NCI-H345 (cell line): ENCODE results near the gene FAM174B.

Experiments used
- DNase-seq: peaks from one replicate; lab custom pipeline; 2025; lab: John Stamatoyannopoulos, UW

The FAM174B gene

DNA sequence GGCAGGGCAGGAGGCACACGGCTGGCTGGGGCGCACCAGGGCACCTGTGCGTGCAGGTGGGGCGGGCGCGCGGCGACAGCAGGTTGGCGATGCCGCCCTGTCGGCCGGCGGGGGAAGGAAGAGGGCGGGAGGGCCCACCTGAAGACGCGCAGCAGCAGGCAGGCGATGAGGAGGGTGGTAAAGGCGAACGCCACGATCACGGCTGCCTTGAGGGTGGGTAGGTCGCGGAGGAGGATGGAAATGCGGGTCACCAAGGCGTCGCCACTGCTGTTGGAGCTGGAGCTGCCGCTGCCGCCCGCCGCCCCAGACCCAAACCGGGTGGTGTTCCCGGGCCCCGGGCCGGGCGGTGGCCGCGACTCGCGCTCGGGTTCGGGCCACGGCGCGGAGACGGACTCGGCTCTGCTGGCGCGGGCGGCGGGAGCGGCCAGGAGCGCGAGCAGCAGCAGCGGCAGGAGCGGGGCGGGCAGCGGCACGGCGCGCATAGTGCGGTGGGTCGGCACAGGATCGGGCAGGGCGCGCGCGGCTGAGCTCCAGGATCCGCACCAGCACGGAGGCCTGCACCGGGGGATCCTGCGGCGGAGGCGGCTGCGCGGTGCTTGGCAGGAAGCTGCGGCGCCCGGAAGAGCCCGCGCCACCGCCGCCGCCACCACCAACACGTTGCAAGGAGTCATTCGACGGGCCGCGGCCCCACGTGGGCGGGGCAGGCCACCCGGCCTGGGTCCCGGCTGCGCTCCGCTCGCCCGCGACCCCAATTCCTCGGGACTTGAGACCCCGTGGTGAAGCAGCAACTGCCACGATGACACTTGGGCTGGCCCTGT lies at the start of gene FAM174B:
Gene FAM174B, minus strand, starts transcription at position 598 of the 818 bp plus-strand sequence.
- DNase-seq: peak; percentile 37

DNA sequence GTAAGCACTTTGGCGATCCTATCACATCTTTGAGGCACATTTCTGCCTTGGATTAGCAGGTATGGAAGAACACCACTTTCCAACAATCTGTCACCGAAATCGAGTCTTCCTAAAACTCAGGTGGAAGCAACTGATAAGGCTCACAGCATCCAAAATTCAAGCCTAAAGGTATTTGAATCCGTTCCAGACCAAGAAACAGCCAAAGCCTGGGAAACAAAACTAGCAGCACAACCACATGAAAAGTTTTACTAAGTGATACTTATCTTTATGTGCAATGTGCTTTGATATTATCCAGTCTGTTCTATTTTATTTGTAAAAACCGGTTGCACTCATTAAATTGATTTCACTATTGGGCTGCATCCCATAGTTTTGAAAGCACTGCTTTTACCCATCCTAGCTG lies 40.5 kb upstream of the FAM174B start:
- no peak for DNase-seq

- DNase-seq: peak; percentile 17
Observed at GRCh38 chr15:92693691-92694331, 38.2 kb upstream of the FAM174B start.

- no peak for DNase-seq
Observed at GRCh38 chr15:92690395-92690794, 34.8 kb upstream of the FAM174B start.

- DNase-seq: no peak
Observed at GRCh38 chr15:92687746-92688145, 32.2 kb upstream of the FAM174B start.

DNA sequence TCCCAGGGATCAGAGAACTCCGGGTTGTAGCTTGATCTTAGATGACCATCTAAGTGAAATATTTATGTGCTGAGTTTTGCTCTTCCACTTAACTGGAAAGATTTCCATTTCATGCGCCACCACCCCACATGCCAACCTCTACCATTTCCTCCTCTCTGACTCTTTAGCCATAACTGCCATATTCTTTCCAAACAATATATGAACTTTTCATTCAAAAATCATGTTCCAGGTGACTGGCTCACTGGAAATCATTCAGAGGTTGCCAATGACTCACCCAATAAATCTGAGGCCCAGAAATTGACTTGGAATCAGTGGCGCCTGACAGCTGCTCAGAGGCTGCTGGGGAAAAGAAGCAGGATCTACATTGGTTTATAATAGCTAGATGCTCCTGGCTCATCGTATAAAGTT lies 31.6 kb upstream of the FAM174B start:
- no peak for DNase-seq

DNA sequence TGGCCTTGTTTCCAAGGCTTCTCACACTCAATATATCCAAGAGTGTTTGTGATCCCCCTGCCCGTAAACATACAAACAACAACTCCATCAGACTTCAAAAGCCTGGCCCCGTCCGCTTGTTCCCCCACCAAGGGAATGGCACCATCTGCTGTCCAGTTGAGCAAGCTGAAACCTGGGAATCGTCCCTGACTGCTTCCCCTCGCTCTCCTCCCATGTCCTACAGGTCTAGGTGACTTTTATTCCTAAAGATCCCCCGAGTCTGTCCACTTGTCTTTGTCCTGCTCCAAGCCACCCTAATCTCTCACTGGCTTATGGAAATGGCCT lies 27.9 kb upstream of the FAM174B start:
- DNase-seq: peak; percentile 21

- DNase-seq: no peak
Observed at GRCh38 chr15:92682741-92683510, 27.4 kb upstream of the FAM174B start.

DNA sequence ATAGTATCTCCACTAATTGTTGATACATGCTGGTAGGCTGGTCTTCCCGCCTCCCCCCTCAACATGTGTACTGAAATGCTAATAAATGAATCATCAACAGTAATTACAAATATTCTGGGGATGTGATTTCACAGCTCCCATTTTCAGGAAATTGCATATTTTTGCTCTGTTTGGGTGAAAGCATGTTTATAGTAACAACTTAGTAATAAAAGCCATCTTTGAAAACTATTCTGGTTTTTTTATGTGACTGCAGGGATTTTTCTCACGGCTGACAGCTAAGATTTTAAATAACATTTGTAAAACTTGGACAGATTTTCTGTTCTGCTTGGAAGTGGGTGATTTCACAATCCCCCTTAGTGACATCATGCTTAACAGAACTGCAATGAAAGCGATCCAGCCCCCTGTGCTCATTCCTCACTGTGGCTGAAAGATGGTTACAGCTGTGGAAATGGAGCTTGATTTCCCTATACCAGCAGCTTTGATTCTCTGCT lies 25.6 kb upstream of the FAM174B start:
- no peak for DNase-seq

- DNase-seq: no peak
Observed at GRCh38 chr15:92677999-92678398, 22.4 kb upstream of the FAM174B start.

DNA sequence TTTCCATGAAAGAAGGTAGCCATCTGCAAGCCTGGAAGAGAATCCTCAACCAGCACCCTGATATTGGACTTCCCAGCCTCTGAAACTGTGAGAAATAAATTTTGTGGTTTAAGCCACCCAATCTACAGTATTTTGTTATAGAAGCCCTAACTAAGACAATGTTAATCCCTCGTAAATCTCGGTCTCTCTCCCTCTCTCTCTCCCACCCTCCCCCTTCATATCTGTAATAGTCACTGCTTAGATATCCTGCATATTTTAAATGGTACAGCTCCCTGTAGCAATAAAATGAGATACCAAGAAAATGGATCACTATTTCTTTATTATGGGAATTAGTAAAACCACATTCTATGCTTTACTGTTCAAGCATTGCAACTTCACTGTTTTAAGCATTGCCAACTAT lies 21.0 kb upstream of the FAM174B start:
- DNase-seq: no peak

DNA sequence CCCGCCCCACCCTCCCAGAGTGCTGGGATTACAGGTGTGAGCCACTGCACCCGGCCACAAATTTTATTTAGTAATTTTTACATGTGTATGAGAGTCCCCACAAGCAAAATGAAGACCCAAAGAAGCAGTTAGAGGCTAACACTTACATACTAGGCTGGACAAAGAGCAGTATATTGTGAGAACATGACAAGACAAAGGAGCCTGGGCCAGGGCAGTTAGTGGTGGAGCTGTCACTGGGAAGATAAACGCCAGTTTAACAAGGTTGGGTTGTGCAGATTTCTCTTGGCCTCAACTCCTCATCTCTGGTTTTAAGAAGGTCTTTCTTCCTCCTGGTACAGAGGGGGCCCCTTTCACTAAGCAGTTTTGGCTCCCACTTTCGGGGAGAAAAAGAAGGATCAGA lies 19.9 kb upstream of the FAM174B start:
- DNase-seq: no peak

DNA sequence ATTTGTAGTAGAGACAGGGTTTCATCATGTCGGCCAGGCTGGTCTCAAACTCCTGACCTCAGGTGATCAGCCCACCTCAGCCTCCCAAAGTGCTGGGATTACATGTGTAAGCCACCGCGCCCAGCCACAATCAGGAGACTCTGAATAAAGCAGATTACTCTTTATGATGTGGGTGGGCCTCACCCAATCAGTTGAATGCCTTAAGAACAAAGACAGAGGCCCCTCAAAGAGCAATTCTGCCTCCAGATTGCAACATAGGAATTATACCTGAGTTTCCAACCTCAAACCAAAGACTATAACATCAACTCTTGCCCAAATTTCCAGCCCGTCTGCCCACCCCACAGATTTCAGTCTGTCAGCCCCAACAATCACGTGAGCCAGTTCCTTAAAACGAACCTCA lies 18.8 kb upstream of the FAM174B start:
- DNase-seq: no peak

DNA sequence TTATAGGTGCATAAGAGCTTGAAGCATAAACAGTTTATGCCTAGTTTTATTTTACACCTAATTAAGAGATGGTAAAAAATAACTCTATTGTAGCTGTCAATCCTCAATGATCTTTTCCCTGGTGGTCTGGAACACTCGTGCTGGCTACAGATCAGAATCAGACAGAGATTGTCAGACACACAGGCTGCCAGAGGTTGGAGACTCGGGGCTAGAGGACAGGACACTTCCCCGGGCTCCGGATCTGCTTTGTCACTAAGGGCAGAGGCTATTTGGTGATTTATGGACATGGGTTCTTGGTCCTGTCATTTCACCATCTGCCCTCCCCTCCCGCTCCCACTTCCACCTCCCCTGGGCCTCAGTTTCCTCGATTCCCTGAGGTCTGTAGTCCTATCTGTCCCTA lies 16.5 kb upstream of the FAM174B start:
- no peak for DNase-seq

GRCh38 chr15:92671406-92671805 lies 15.8 kb upstream of the FAM174B start:
- no peak for DNase-seq

- peak; percentile 3 for DNase-seq
Observed at GRCh38 chr15:92670621-92671020, 15.0 kb upstream of the FAM174B start.

DNA sequence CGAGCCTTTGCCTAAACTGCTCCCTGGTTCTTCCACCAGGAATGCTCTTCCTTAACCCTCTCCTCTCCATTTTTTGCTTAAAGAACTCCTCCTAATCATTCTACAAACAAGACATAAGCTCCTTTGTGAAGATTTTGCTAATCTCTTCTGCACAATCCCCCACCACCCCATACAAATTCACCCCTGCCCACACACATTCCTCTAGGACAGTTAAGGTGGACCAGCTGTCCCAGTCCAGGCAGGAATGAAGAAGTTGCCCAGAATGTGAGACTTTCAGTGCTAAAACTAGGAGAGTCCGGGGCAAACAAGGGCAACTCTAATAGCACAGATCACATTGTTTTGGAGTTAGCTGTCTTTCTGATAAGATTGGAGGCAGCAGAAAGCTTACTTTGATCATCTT lies 13.9 kb upstream of the FAM174B start:
- DNase-seq: no peak

DNA sequence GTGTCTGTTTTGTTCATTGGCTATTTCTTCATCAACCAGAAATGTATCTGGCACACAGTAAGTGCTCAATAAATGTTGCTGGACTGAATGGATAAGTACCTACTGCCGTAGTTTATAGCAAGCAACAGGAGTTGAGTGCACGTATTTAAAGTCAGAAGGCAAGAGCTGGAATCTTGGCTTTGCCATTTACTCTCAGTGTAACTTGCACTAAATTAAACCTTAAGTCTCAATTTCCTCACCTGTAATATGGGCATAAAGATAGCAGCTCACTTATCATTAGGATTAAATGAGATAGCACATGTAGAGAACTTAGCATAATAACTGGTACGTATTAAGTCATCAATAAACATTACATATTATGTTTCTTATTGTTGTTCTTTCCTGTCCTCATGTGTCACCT lies 13.0 kb upstream of the FAM174B start:
- DNase-seq: no peak

DNA sequence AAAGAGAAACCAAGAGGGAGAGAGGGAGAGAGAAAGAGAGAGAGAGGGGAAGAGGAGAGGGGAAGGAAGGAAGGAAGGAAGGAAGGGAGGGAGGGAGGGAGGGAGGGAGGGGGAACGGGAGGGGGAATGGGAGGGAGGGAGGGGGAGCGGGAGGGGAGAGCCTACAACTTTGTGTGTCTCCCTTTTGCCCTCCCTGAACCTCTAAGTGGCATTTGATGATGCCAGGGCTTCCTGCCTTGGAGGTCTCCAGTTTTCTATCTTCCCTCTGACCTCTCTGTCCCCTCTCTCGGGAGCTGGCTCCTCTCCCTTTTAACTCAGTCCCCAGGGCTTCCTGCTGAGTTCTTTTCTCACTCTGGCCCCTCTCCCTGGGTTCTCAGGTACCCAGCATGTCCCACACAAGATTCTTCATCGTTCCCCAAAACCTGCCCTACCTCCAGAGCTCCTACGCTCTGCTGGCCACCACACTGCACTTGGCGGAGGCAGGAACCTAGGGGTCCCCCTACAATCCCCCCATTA lies 12.5 kb upstream of the FAM174B start:
- no peak for DNase-seq

- DNase-seq: peak; percentile 62
Observed at GRCh38 chr15:92667287-92667904, 11.8 kb upstream of the FAM174B start.

DNA sequence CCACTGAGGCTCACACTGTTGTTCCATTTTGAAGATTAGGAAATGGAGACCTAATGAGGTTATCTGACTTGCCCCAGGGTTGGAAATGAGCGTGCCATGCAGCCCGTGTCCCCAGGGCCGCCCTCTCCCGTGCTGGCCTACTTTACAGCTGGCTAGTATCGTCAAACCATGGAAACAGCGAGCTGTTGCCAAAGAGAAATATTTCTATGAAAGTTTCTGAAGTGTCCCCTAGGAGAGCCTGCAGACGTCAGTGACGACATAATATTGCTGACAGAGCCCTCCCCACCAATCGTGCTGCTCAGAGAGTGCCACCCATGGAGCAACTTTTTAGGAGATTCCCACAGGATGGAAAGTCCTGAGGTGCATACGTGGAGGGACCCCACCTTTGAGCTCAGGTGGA lies 11.2 kb upstream of the FAM174B start:
- DNase-seq: peak; percentile 27

- DNase-seq: no peak
Observed at GRCh38 chr15:92665100-92665555, 9.6 kb upstream of the FAM174B start.
